ENCODE data around the gene GMDS.

- no peak for TF ChIP-seq CTCF (IDR thresholded peaks at IDR 0.05; ENCODE audit: low read length)
- TF ChIP-seq EZH2 (optimal IDR thresholded peaks at IDR 0.05; ENCODE audit: low read depth, low read length) = no peak
- no peak for TF ChIP-seq EZH2phosphoT487 (IDR thresholded peaks at IDR 0.05; ENCODE audit: low read length)
Observed at GRCh38 chr6:1894954-1895353, 350.5 kb downstream of the GMDS start.
